Activated T-helper 17 cell treated with anti-CD3 and anti-CD28 coated beads, Interleukin-2, amount 50 U/mL, for 72 hours (primary cell): Measurements from ENCODE around the gene EYA2. TPM values are rescaled to one million over a fixed set of nuclear protein-coding genes. Genes with fewer than 3 reads are reported as not detected.

ENCODE experiments used
- ATAC-seq: fragments of 150-1000 bp; cut with Tn5 transposase; replicated peaks from 2 replicates; pipeline ENCODE4 v1.10.0; 2021; ENCODE audit warnings: mild to moderate bottlenecking, moderate library complexity
- H3K27ac Mint-ChIP-seq: one replicate; pipeline ENCODE4 v1.8.0; 2022; ENCODE audit warnings: mixed read lengths
- H3K27me3 Mint-ChIP-seq: one replicate; pipeline ENCODE4 v1.8.0; 2022; ENCODE audit warnings: mixed read lengths
- H3K36me3 Mint-ChIP-seq: one replicate; pipeline ENCODE4 v1.8.0; 2022; ENCODE audit warnings: low read depth, mild to moderate bottlenecking, mixed read lengths
- H3K4me1 Mint-ChIP-seq: one replicate; pipeline ENCODE4 v1.8.0; 2022; ENCODE audit warnings: mixed read lengths
- H3K4me3 Mint-ChIP-seq: one replicate; pipeline ENCODE4 v1.8.0; 2022; ENCODE audit warnings: mild to moderate bottlenecking, mixed read lengths
- H3K9me3 Mint-ChIP-seq: one replicate; pipeline ENCODE4 v1.8.0; 2022; ENCODE audit warnings: mixed read lengths
- total RNA-seq, 2 donors: library from RNA; stranded (reverse); gene quantifications; one replicate each; pipeline ENCODE4 v1.2.3, GENCODE V29; 2022

The EYA2 gene
- total RNA-seq, 2 donors from 2014 or later = 0.16 TPM; not detected in 1

- no peak for ATAC-seq
- Mint-ChIP-seq H3K4me1 (no peaks in the 10 kb centered on the region), H3K27ac (no peak overlapping the region), H3K36me3 (no peaks in the 10 kb centered on the region), H3K9me3 (no peaks in the 10 kb centered on the region), H3K4me3 (no peak overlapping the region), H3K27me3 (peaks cover 33% of the 10 kb centered on the region)
These were observed 38.5 kb downstream of the EYA2 start for GRCh38 chr20:46933150-46933549.

- no peak overlapping the region for H3K27ac Mint-ChIP-seq
These were observed 40.2 kb downstream of the EYA2 start for GRCh38 chr20:46934746-46935287.

GRCh38 chr20:46935394-46936017 lies 40.9 kb downstream of the EYA2 start:
- no peak overlapping the region for H3K27ac Mint-ChIP-seq
- H3K36me3 Mint-ChIP-seq = no peaks in the 10 kb centered on the region
- no peaks in the 10 kb centered on the region for H3K9me3 Mint-ChIP-seq
- H3K4me1 Mint-ChIP-seq = no peaks in the 10 kb centered on the region
- H3K4me3 Mint-ChIP-seq = no peak overlapping the region
- no peak for ATAC-seq
- peaks cover 26% of the 10 kb centered on the region for H3K27me3 Mint-ChIP-seq

More at GRCh38 chr20:46934746-46935287, 40.2 kb downstream of the EYA2 start:
- Mint-ChIP-seq H3K27me3 (peaks cover 29% of the 10 kb centered on the region), H3K9me3 (no peaks in the 10 kb centered on the region), H3K36me3 (no peaks in the 10 kb centered on the region), H3K4me1 (no peaks in the 10 kb centered on the region), H3K4me3 (no peak overlapping the region)
- no peak for ATAC-seq

GRCh38 chr20:46936415-46937156 lies 41.9 kb downstream of the EYA2 start:
- Mint-ChIP-seq H3K36me3 (no peaks in the 10 kb centered on the region), H3K9me3 (no peaks in the 10 kb centered on the region), H3K27ac (no peak overlapping the region), H3K4me1 (no peaks in the 10 kb centered on the region), H3K4me3 (no peak overlapping the region), H3K27me3 (peaks cover 18% of the 10 kb centered on the region)
- ATAC-seq = no peak

- peaks cover 17% of the 10 kb centered on the region for H3K27me3 Mint-ChIP-seq
- H3K4me1 Mint-ChIP-seq = no peaks in the 10 kb centered on the region
- no peak overlapping the region for H3K4me3 Mint-ChIP-seq
- no peaks in the 10 kb centered on the region for H3K36me3 Mint-ChIP-seq
- H3K9me3 Mint-ChIP-seq = no peaks in the 10 kb centered on the region
- no peak overlapping the region for H3K27ac Mint-ChIP-seq
- ATAC-seq = no peak
These were observed 42.5 kb downstream of the EYA2 start for GRCh38 chr20:46937157-46937523.

GRCh38 chr20:46937533-46938226 lies 43.0 kb downstream of the EYA2 start:
- H3K27me3 Mint-ChIP-seq = peaks cover 14% of the 10 kb centered on the region
- no peaks in the 10 kb centered on the region for H3K36me3 Mint-ChIP-seq
- no peaks in the 10 kb centered on the region for H3K4me1 Mint-ChIP-seq
- H3K9me3 Mint-ChIP-seq = no peaks in the 10 kb centered on the region
- no peak overlapping the region for H3K4me3 Mint-ChIP-seq
- no peak overlapping the region for H3K27ac Mint-ChIP-seq
- no peak for ATAC-seq

GRCh38 chr20:46938434-46938833 lies 43.8 kb downstream of the EYA2 start:
- Mint-ChIP-seq H3K27ac (no peak overlapping the region), H3K4me3 (no peak overlapping the region), H3K4me1 (no peaks in the 10 kb centered on the region), H3K9me3 (no peaks in the 10 kb centered on the region), H3K27me3 (peaks cover 10% of the 10 kb centered on the region), H3K36me3 (no peaks in the 10 kb centered on the region)
- ATAC-seq = no peak

GRCh38 chr20:46939031-46939965 lies 44.7 kb downstream of the EYA2 start:
- Mint-ChIP-seq H3K27me3 (peaks cover 13% of the 10 kb centered on the region), H3K36me3 (no peaks in the 10 kb centered on the region), H3K4me3 (no peak overlapping the region), H3K9me3 (no peaks in the 10 kb centered on the region), H3K27ac (no peak overlapping the region), H3K4me1 (no peaks in the 10 kb centered on the region)
- peak; percentile 40 for ATAC-seq

- H3K27ac Mint-ChIP-seq = no peak overlapping the region
- no peak for ATAC-seq
- H3K4me3 Mint-ChIP-seq = no peak overlapping the region
- H3K36me3 Mint-ChIP-seq = no peaks in the 10 kb centered on the region
- no peaks in the 10 kb centered on the region for H3K9me3 Mint-ChIP-seq
- H3K27me3 Mint-ChIP-seq = peaks cover 8% of the 10 kb centered on the region
- no peaks in the 10 kb centered on the region for H3K4me1 Mint-ChIP-seq
These were observed 46.0 kb downstream of the EYA2 start for GRCh38 chr20:46940616-46941015.

- Mint-ChIP-seq H3K9me3 (no peaks in the 10 kb centered on the region), H3K4me3 (no peak overlapping the region), H3K4me1 (no peaks in the 10 kb centered on the region), H3K36me3 (no peaks in the 10 kb centered on the region), H3K27me3 (peaks cover 8% of the 10 kb centered on the region), H3K27ac (no peak overlapping the region)
- ATAC-seq = no peak
These were observed 46.8 kb downstream of the EYA2 start for GRCh38 chr20:46941404-46941803.

GRCh38 chr20:46943861-46944591 lies 49.4 kb downstream of the EYA2 start:
- Mint-ChIP-seq H3K27ac (no peak overlapping the region), H3K9me3 (no peaks in the 10 kb centered on the region), H3K27me3 (peaks cover 10% of the 10 kb centered on the region), H3K4me1 (no peaks in the 10 kb centered on the region), H3K36me3 (no peaks in the 10 kb centered on the region), H3K4me3 (no peak overlapping the region)
- no peak for ATAC-seq

- no peak for ATAC-seq
- Mint-ChIP-seq H3K4me3 (no peak overlapping the region), H3K9me3 (no peaks in the 10 kb centered on the region), H3K27me3 (peaks cover 12% of the 10 kb centered on the region), H3K4me1 (no peaks in the 10 kb centered on the region), H3K27ac (no peak overlapping the region), H3K36me3 (no peaks in the 10 kb centered on the region)
These were observed 50.8 kb downstream of the EYA2 start for GRCh38 chr20:46945465-46945864.

- H3K36me3 Mint-ChIP-seq = no peaks in the 10 kb centered on the region
- no peak overlapping the region for H3K27ac Mint-ChIP-seq
- H3K9me3 Mint-ChIP-seq = no peaks in the 10 kb centered on the region
- H3K4me3 Mint-ChIP-seq = no peak overlapping the region
- peaks cover under 1% of the 10 kb centered on the region for H3K4me1 Mint-ChIP-seq
- no peak for ATAC-seq
- H3K27me3 Mint-ChIP-seq = peaks cover 12% of the 10 kb centered on the region
These were observed 51.6 kb downstream of the EYA2 start for GRCh38 chr20:46946181-46946624.
